Common myeloid progenitor, CD34-positive (primary cell): ENCODE results near the gene ATP1A2.

ENCODE experiments used
- CTCF ChIA-PET: fragments of 350-600 bp; sonication (Branson Sonifier 250); formaldehyde crosslinking; loops from one replicate; lab custom pipeline; 2021; ENCODE audit warnings: antibody characterized with exemption; lab: Charles Lee
- POLR2A ChIA-PET: fragments of 350-600 bp; sonication (Branson Sonifier 250); formaldehyde crosslinking; loops from one replicate; lab custom pipeline; 2021; ENCODE audit warnings: antibody characterized with exemption; lab: Charles Lee
- DNase-seq, 3 donors: peaks; one replicate each; pipeline versions ENCODE4 v3.0.0 to v3.0.0-alpha.2; 2013
- H3K27ac ChIP-seq, 2 experiments: 1 replicate in 1 of 2; 2 replicates in 1 of 2; pipeline ENCODE4 v1.7.0; 2013; ENCODE audit warnings: inconsistent platforms in 2 of 2, low read length in 2 of 2, mild to moderate bottlenecking in 2 of 2, low read depth in 1 of 2, moderate library complexity in 1 of 2; ENCODE audit not compliant: severe bottlenecking in 2 of 2, insufficient read depth in 1 of 2, poor library complexity in 1 of 2
- H3K27me3 ChIP-seq, 5 experiments: replicated peaks in 2 of 5; 1 replicate in 3 of 5; 2 replicates in 2 of 5; pipeline versions ENCODE4 v1.6.1 to v1.7.0; 2013; ENCODE audit warnings: low read length in 4 of 5, mild to moderate bottlenecking in 2 of 5, moderate library complexity in 2 of 5, inconsistent platforms in 1 of 5; ENCODE audit not compliant: insufficient read depth in 5 of 5, control insufficient read depth in 4 of 5
- H3K36me3 ChIP-seq, 4 experiments: 1 replicate in 2 of 4; 2 replicates in 2 of 4; pipeline versions ENCODE4 v1.6.1 to v1.7.0; 2013; ENCODE audit warnings: low read length in 3 of 4, control low read depth in 1 of 4, mild to moderate bottlenecking in 1 of 4; ENCODE audit not compliant: control insufficient read depth in 4 of 4, insufficient read depth in 4 of 4
- H3K4me1 ChIP-seq, 4 experiments: 1 replicate in 3 of 4; 2 replicates in 1 of 4; pipeline versions ENCODE4 v1.6.1 to v1.7.1; 2013; ENCODE audit warnings: low read length in 3 of 4, mild to moderate bottlenecking in 3 of 4, control low read depth in 1 of 4, inconsistent platforms in 1 of 4, moderate library complexity in 1 of 4; ENCODE audit not compliant: control insufficient read depth in 4 of 4, insufficient read depth in 4 of 4; ENCODE audit errors: control extremely low read depth in 1 of 4
- H3K4me3 ChIP-seq, 7 experiments: 1 replicate in 4 of 7; 2 replicates in 3 of 7; pipeline versions ENCODE4 v1.5.1 to v1.7.0; 2013; ENCODE audit warnings: mild to moderate bottlenecking in 7 of 7, low read length in 6 of 7, moderate library complexity in 6 of 7, inconsistent platforms in 2 of 7, low read depth in 2 of 7, control low read depth in 1 of 7; ENCODE audit not compliant: insufficient read depth in 4 of 7, control insufficient read depth in 1 of 7; ENCODE audit errors: extremely low read depth in 1 of 7
- H3K9me3 ChIP-seq, 5 experiments: 1 replicate in 4 of 5; 2 replicates in 1 of 5; pipeline versions ENCODE4 v1.6.1 to v1.7.1; 2013; ENCODE audit warnings: low read length in 4 of 5, mild to moderate bottlenecking in 2 of 5, inconsistent platforms in 1 of 5, low read depth in 1 of 5, moderate library complexity in 1 of 5; ENCODE audit not compliant: control insufficient read depth in 4 of 5, insufficient read depth in 2 of 5; ENCODE audit errors: control extremely low read depth in 1 of 5
- WGBS: methylation state at CpG from one replicate; pipeline ENCODE4 v1.1.5; 2013; ENCODE audit not compliant: insufficient coverage; 5-methylcytosine and 5-hydroxymethylcytosine counted together

Gene ATP1A2

GRCh38 chr1:160128636-160129035, 13.1 kb downstream of the ATP1A2 start:
- Histone ChIP-seq H3K9me3 (no peaks in the 10 kb centered on the region), H3K27ac (no peak overlapping the region), H3K27me3 (peaks cover 0 to 6% (median 0%) of the 10 kb centered on the region in 5 experiments), H3K4me1 (no peaks in the 10 kb centered on the region), H3K36me3 (no peaks in the 10 kb centered on the region), H3K4me3 (no peak overlapping the region)
- no peak for DNase-seq
- ChIA-PET POLR2A (no interaction called here), CTCF (no interaction called here)
- WGBS, result 94% methylated on average over 9 of the region's 18 CpGs

- H3K4me3 ChIP-seq, result no peak overlapping the region
- no peaks in the 10 kb centered on the region for H3K36me3 ChIP-seq
- 93% methylated on average over 3 of the region's 5 CpGs for WGBS
- no peak overlapping the region for H3K27ac ChIP-seq
- no peaks in the 10 kb centered on the region for H3K4me1 ChIP-seq
- H3K9me3 ChIP-seq, result no peaks in the 10 kb centered on the region
- no peak for DNase-seq
- ChIA-PET POLR2A (no interaction called here), CTCF (interaction anchor here (0.9 kb wide), 1 partner anchor 9 kb away, joined by 3 read pairs; no protein-coding TSS in a partner anchor)
- peaks cover 0 to 6% (median 0%) of the 10 kb centered on the region in 5 experiments for H3K27me3 ChIP-seq
These were observed 13.5 kb downstream of the ATP1A2 start for GRCh38 chr1:160129046-160129445.

GRCh38 chr1:160129558-160129957, 14.0 kb downstream of the ATP1A2 start:
- CTCF ChIA-PET, result interaction anchor here (0.9 kb wide), 1 partner anchor 10 kb away, joined by 3 read pairs; no protein-coding TSS in a partner anchor
- POLR2A ChIA-PET, result interaction anchor here (0.6 kb wide), 1 partner anchor 173 kb away, joined by 5 read pairs; no protein-coding TSS in a partner anchor

GRCh38 chr1:160129966-160130365, 14.4 kb downstream of the ATP1A2 start:
- DNase-seq, result no peak
- CTCF ChIA-PET, result interaction anchor here (0.9 kb wide), 1 partner anchor 10 kb away, joined by 3 read pairs; no protein-coding TSS in a partner anchor
- 95% methylated on average over 11 of the region's 11 CpGs for WGBS
- Histone ChIP-seq H3K27ac (no peak overlapping the region), H3K4me3 (no peak overlapping the region), H3K9me3 (no peaks in the 10 kb centered on the region), H3K4me1 (no peaks in the 10 kb centered on the region), H3K36me3 (no peaks in the 10 kb centered on the region), H3K27me3 (peaks cover 0 to 6% (median 0%) of the 10 kb centered on the region in 5 experiments)
- POLR2A ChIA-PET, result interaction anchor here (0.6 kb wide), 1 partner anchor 173 kb away, joined by 5 read pairs; no protein-coding TSS in a partner anchor

More at GRCh38 chr1:160129558-160129957, 14.0 kb downstream of the ATP1A2 start:
- Histone ChIP-seq H3K4me3 (no peak overlapping the region), H3K9me3 (no peaks in the 10 kb centered on the region), H3K27me3 (peaks cover 0 to 6% (median 0%) of the 10 kb centered on the region in 5 experiments), H3K36me3 (no peaks in the 10 kb centered on the region), H3K4me1 (no peaks in the 10 kb centered on the region), H3K27ac (no peak overlapping the region)
- 96% methylated on average over 3 of the region's 3 CpGs for WGBS
- no peak for DNase-seq

- ChIA-PET POLR2A (no interaction called here), CTCF (no interaction called here)
- Histone ChIP-seq H3K4me3 (no peak overlapping the region), H3K27me3 (peaks cover 0 to 6% (median 0%) of the 10 kb centered on the region in 5 experiments), H3K9me3 (no peaks in the 10 kb centered on the region), H3K4me1 (no peaks in the 10 kb centered on the region), H3K36me3 (no peaks in the 10 kb centered on the region), H3K27ac (no peak overlapping the region)
- no peak for DNase-seq
- 99% methylated on average over 5 of the region's 5 CpGs for WGBS
These were observed 14.9 kb downstream of the ATP1A2 start for GRCh38 chr1:160130486-160130885.

GRCh38 chr1:160130939-160131338, 15.4 kb downstream of the ATP1A2 start:
- CTCF ChIA-PET, result interaction anchor here (0.9 kb wide), 1 partner anchor 23 kb away, joined by 3 read pairs; no protein-coding TSS in a partner anchor
- DNase-seq, result no peak
- 100% methylated on average over 1 of the region's 1 CpG for WGBS
- Histone ChIP-seq H3K27me3 (peaks cover 0 to 9% (median 0%) of the 10 kb centered on the region in 5 experiments), H3K27ac (no peak overlapping the region), H3K4me3 (no peak overlapping the region), H3K36me3 (no peaks in the 10 kb centered on the region), H3K4me1 (no peaks in the 10 kb centered on the region), H3K9me3 (no peaks in the 10 kb centered on the region)
- POLR2A ChIA-PET, result no interaction called here

- Histone ChIP-seq H3K27me3 (peaks cover 0 to 10% (median 0%) of the 10 kb centered on the region in 5 experiments), H3K9me3 (no peaks in the 10 kb centered on the region), H3K36me3 (no peaks in the 10 kb centered on the region), H3K27ac (no peak overlapping the region), H3K4me3 (no peak overlapping the region), H3K4me1 (no peaks in the 10 kb centered on the region)
- DNase-seq, result no peak
- ChIA-PET POLR2A (no interaction called here), CTCF (interaction anchor here (0.9 kb wide), 1 partner anchor 24 kb away, joined by 3 read pairs; no protein-coding TSS in a partner anchor)
- 89% methylated on average over 5 of the region's 8 CpGs for WGBS
These were observed 16.4 kb downstream of the ATP1A2 start for GRCh38 chr1:160131803-160132565.
